HepG2 (cell line): ENCODE data around the gene NOCT. TPM values are rescaled to one million over a fixed set of nuclear protein-coding genes. Genes with fewer than 3 reads are reported as not detected.

ENCODE experiments used
- ATAD3A ChIP-seq: sonication (generic); formaldehyde crosslinking; IDR thresholded peaks from 2 replicates; pipeline ENCODE4 v1.4.0; 2020; ENCODE audit warnings: missing genetic modification reagents
- BRCA1 ChIP-seq: sonication (generic); formaldehyde crosslinking; IDR thresholded peaks from 2 replicates; pipeline ENCODE4 v1.4.0; 2020; ENCODE audit warnings: missing genetic modification reagents
- CEBPG ChIP-seq: IDR thresholded peaks from 2 replicates; pipeline ENCODE4 v1.6.1; 2016
- CENPX ChIP-seq: sonication (generic); formaldehyde crosslinking; IDR thresholded peaks from 2 replicates; pipeline ENCODE4 v1.9.0; 2021; ENCODE audit warnings: mild to moderate bottlenecking, missing genetic modification reagents, moderate library complexity
- MTF1 ChIP-seq: sonication (generic); formaldehyde crosslinking; IDR thresholded peaks from 2 replicates; pipeline ENCODE4 v1.5.0; 2020; ENCODE audit warnings: missing genetic modification reagents
- NFIC ChIP-seq: IDR thresholded peaks from 2 replicates; pipeline ENCODE4 v1.6.1; 2012; ENCODE audit warnings: mild to moderate bottlenecking, low read length, inconsistent platforms
- NR1H2 ChIP-seq: sonication (generic); formaldehyde crosslinking; IDR thresholded peaks from 2 replicates; pipeline ENCODE4 v1.8.1; 2022; ENCODE audit warnings: low read depth, missing genetic modification reagents, borderline replicate concordance
- NR3C1 ChIP-seq: sonication (generic); formaldehyde crosslinking; IDR thresholded peaks from 2 replicates; pipeline ENCODE4 v1.4.0; 2020; ENCODE audit warnings: missing genetic modification reagents
- SOX6 ChIP-seq, 2 experiments: fragments of 450-650 bp in 1 of 2; sonication (generic) in 1 of 2; formaldehyde crosslinking in 1 of 2; IDR thresholded peaks; 2 replicates each; pipeline versions ENCODE4 v1.4.0 to v1.6.1; 2017 to 2020; ENCODE audit warnings: antibody characterized with exemption in 1 of 2, mild to moderate bottlenecking in 1 of 2, missing genetic modification reagents in 1 of 2
- SRY ChIP-seq: sonication (generic); formaldehyde crosslinking; IDR thresholded peaks from 2 replicates; pipeline ENCODE4 v1.8.0; 2022; ENCODE audit warnings: mild to moderate bottlenecking, missing genetic modification reagents
- ZMYM2 ChIP-seq: sonication (generic); formaldehyde crosslinking; IDR thresholded peaks from 2 replicates; pipeline ENCODE4 v1.8.0; 2022; ENCODE audit warnings: mild to moderate bottlenecking, missing genetic modification reagents
- ZNF781 ChIP-seq: sonication (generic); formaldehyde crosslinking; IDR thresholded peaks from 2 replicates; pipeline ENCODE4 v1.5.1; 2020; ENCODE audit warnings: borderline replicate concordance, mild to moderate bottlenecking, missing genetic modification reagents; ENCODE audit errors: not compliant biosample characterization
- polyA plus RNA-seq, 8 experiments: library from polyadenylated mRNA; depleted of rRNA in 3 of 8; stranded (reverse) in 7 of 8; unstranded in 1 of 8; fragments of >200 nt; fragmentation: Illumina TruSeq in 4 of 8; extraction: Trizol in 4 of 8; gene quantifications; 2 replicates each; pipeline versions ENCODE4 v1.2.1 to v1.2.3, GENCODE V29; 2011 to 2016; ENCODE audit warnings: low read depth in 4 of 8, missing spikeins in 1 of 8, mixed read lengths in 1 of 8; ENCODE audit not compliant: insufficient read depth in 1 of 8
- total RNA-seq, 5 experiments: library from RNA; depleted of rRNA; stranded (reverse); fragments of >200 nt; fragmentation: Illumina TruSeq; extraction: Trizol; gene quantifications; 2 replicates each; pipeline ENCODE4 v1.2.3, GENCODE V29; 2016; ENCODE audit warnings: low read depth in 1 of 5
- TF ChIP-seq, protein P1 (sequence below): sonication (generic); formaldehyde crosslinking; IDR thresholded peaks from 2 replicates; pipeline ENCODE4 v1.4.0; 2020; ENCODE audit warnings: missing genetic modification reagents
- TF ChIP-seq, protein P2 (sequence below), 2 experiments: sonication (generic) in 1 of 2; formaldehyde crosslinking in 1 of 2; IDR thresholded peaks; 2 replicates each; pipeline versions ENCODE4 v1.5.1 to v1.6.1; 2011 to 2020; ENCODE audit warnings: borderline replicate concordance in 1 of 2, low read depth in 1 of 2, low read length in 1 of 2, mild to moderate bottlenecking in 1 of 2, missing genetic modification reagents in 1 of 2, moderate library complexity in 1 of 2
- TF ChIP-seq, protein P3 (sequence below): IDR thresholded peaks from 2 replicates; pipeline ENCODE4 v1.6.1; 2016; ENCODE audit warnings: low read depth, missing genetic modification reagents, missing compliant biosample characterization

Gene NOCT
- total and polyA plus RNA-seq, 2 of the 13 experiments (the other 11 are each of a cell fraction or from before 2014, with no cell fraction given) = 3.6 to 13.1 TPM

DNA sequence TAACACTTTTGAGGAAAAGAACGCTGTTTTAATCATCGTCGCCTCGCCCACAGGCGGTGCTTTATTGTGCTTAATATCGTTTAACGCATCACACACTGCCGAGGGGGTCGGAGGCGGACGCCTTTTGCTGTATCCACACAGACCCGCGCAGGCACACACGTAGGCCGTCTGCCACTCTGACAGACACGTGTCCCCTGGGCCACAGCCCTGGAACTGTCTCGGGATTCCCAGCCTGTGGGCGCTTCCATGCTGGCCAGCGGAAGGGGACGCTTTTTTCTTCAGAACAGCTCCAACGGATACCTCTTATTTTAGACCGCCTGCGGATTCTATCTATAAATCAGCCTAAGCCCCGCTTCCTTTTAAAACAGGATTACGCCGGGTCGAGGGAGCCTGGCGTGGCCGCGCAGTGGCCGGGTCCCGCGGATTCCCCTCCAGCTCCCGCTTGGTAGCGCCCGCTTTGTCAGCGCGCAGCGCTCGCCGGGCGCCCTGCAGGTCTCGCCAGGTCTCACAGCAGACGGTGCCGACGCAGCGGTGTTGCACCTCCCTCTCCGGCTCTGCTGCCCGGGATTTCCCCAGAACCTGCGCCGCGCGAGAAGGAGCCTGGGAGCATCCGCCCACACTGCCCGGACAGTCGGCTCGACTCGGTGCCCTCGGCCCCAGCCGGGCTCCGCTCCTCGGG is at the start of gene NOCT (continued):
- peak; percentile 92 for TF ChIP-seq ZNF781
- no peak for TF ChIP-seq CENPX (CRISPR knock-in tag)
- TF ChIP-seq, protein P1, sequence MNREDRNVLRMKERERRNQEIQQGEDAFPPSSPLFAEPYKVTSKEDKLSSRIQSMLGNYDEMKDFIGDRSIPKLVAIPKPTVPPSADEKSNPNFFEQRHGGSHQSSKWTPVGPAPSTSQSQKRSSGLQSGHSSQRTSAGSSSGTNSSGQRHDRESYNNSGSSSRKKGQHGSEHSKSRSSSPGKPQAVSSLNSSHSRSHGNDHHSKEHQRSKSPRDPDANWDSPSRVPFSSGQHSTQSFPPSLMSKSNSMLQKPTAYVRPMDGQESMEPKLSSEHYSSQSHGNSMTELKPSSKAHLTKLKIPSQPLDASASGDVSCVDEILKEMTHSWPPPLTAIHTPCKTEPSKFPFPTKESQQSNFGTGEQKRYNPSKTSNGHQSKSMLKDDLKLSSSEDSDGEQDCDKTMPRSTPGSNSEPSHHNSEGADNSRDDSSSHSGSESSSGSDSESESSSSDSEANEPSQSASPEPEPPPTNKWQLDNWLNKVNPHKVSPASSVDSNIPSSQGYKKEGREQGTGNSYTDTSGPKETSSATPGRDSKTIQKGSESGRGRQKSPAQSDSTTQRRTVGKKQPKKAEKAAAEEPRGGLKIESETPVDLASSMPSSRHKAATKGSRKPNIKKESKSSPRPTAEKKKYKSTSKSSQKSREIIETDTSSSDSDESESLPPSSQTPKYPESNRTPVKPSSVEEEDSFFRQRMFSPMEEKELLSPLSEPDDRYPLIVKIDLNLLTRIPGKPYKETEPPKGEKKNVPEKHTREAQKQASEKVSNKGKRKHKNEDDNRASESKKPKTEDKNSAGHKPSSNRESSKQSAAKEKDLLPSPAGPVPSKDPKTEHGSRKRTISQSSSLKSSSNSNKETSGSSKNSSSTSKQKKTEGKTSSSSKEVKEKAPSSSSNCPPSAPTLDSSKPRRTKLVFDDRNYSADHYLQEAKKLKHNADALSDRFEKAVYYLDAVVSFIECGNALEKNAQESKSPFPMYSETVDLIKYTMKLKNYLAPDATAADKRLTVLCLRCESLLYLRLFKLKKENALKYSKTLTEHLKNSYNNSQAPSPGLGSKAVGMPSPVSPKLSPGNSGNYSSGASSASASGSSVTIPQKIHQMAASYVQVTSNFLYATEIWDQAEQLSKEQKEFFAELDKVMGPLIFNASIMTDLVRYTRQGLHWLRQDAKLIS (CRISPR knock-in tag) = 0 out of 2 replicates have a peak, but pooled peaks have one; percentile 52
- TF ChIP-seq, protein P2, sequence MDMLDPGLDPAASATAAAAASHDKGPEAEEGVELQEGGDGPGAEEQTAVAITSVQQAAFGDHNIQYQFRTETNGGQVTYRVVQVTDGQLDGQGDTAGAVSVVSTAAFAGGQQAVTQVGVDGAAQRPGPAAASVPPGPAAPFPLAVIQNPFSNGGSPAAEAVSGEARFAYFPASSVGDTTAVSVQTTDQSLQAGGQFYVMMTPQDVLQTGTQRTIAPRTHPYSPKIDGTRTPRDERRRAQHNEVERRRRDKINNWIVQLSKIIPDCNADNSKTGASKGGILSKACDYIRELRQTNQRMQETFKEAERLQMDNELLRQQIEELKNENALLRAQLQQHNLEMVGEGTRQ (IDR thresholded peaks at IDR 0.05; ENCODE audit: low read depth, low read length) = peak; percentile 78
- TF ChIP-seq, protein P2 (CRISPR knock-in tag; IDR thresholded peaks at IDR 0.05; ENCODE audit: borderline replicate concordance) = peak; percentile 29; the same call in 1 of the 2 replicates
- no peak for TF ChIP-seq SOX6 (IDR thresholded peaks at IDR 0.05)
- TF ChIP-seq SOX6 (CRISPR knock-in tag; IDR thresholded peaks at IDR 0.05) = peak; percentile 42; the same call in 1 of the 2 replicates
- TF ChIP-seq ZMYM2 (CRISPR knock-in tag) = no peak
- TF ChIP-seq, protein P3, sequence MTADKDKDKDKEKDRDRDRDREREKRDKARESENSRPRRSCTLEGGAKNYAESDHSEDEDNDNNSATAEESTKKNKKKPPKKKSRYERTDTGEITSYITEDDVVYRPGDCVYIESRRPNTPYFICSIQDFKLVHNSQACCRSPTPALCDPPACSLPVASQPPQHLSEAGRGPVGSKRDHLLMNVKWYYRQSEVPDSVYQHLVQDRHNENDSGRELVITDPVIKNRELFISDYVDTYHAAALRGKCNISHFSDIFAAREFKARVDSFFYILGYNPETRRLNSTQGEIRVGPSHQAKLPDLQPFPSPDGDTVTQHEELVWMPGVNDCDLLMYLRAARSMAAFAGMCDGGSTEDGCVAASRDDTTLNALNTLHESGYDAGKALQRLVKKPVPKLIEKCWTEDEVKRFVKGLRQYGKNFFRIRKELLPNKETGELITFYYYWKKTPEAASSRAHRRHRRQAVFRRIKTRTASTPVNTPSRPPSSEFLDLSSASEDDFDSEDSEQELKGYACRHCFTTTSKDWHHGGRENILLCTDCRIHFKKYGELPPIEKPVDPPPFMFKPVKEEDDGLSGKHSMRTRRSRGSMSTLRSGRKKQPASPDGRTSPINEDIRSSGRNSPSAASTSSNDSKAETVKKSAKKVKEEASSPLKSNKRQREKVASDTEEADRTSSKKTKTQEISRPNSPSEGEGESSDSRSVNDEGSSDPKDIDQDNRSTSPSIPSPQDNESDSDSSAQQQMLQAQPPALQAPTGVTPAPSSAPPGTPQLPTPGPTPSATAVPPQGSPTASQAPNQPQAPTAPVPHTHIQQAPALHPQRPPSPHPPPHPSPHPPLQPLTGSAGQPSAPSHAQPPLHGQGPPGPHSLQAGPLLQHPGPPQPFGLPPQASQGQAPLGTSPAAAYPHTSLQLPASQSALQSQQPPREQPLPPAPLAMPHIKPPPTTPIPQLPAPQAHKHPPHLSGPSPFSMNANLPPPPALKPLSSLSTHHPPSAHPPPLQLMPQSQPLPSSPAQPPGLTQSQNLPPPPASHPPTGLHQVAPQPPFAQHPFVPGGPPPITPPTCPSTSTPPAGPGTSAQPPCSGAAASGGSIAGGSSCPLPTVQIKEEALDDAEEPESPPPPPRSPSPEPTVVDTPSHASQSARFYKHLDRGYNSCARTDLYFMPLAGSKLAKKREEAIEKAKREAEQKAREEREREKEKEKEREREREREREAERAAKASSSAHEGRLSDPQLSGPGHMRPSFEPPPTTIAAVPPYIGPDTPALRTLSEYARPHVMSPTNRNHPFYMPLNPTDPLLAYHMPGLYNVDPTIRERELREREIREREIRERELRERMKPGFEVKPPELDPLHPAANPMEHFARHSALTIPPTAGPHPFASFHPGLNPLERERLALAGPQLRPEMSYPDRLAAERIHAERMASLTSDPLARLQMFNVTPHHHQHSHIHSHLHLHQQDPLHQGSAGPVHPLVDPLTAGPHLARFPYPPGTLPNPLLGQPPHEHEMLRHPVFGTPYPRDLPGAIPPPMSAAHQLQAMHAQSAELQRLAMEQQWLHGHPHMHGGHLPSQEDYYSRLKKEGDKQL (CRISPR knock-in tag) = no peak
- TF ChIP-seq NR3C1 (CRISPR knock-in tag) = no peak
- TF ChIP-seq ATAD3A = no peak
- TF ChIP-seq NR1H2 = no peak
- no peak; the same call in 1 of the 2 replicates for TF ChIP-seq NFIC
- no peak; the same call in 1 of the 2 replicates for TF ChIP-seq MTF1 (CRISPR knock-in tag)
- peak; percentile 18; the same call in 1 of the 2 replicates for TF ChIP-seq BRCA1 (CRISPR knock-in tag)
- TF ChIP-seq CEBPG = no peak
- peak; percentile 96 for TF ChIP-seq SRY
